CD4-positive, alpha-beta T cell treated with Interferon gamma for 1 hour (primary cell): Measurements from ENCODE around the gene KIF16B.

Experiments
- DNase-seq: peaks from one replicate; pipeline ENCODE4 v3.0.0-alpha.2; 2020

KIF16B gene

GRCh38 chr20:16390991-16391390, 182.3 kb downstream of the KIF16B start:
- no peak for DNase-seq

GRCh38 chr20:16388731-16389130, 184.5 kb downstream of the KIF16B start:
- no peak for DNase-seq

- DNase-seq = no peak
Measured at GRCh38 chr20:16387666-16388065, 185.6 kb downstream of the KIF16B start.

DNA sequence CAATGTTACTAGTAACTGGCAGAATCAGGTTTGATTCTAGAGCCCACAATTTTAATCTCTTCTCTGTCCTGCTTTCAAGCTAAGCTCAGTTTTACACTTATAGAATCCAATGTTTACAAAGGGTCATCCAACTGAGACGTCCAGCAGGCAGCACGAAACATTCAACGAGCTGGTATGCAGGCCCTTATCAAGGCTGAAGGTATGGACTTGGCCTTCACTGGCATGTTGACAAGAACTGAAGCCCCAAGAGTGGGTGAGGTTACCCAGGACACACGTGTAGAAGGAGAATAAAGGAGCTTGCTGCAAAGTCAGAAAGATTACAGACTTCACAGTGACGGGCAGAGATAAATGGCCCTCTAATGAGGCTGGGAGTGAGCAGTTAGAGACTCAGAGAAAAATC, 187.4 kb downstream of the KIF16B start:
- DNase-seq = no peak

DNA sequence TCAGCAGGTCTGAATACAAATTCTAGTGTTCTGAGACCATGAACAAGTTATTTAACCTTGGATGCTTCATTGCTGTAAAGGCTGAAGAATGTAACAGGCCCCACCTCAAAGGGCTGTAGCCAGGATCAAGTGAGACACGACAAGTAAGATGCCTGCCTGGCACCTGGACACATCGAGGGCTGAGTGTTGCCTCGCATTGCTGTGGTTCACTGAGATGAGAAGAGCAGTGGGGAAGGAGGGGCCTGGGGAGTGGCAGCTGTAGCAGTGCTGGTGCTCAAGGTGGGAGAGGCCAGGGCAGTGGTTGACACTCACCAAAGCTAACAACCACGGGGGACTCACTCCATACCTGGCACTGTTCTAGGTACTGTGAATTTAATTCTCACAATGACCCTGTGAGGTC, 187.8 kb downstream of the KIF16B start:
- DNase-seq = no peak

DNA sequence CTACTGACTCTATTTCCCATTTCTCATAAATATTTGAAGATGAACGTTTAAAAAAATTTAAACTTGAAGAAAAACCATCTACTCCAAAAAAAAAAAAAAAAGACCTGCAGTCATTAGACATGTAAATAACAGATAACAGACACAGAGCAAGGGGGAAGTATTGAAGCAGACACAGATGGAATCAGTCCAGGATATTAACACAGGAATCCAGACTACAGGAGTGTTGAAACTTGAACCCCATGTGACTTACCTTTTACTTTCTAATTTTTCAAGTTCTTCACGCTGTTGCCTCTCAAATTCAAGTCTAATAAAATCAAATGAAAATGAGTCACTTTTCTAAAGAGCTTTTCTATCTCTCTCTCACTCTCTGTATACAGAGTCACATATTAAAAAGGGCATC, 191.8 kb downstream of the KIF16B start:
- no peak for DNase-seq

DNA sequence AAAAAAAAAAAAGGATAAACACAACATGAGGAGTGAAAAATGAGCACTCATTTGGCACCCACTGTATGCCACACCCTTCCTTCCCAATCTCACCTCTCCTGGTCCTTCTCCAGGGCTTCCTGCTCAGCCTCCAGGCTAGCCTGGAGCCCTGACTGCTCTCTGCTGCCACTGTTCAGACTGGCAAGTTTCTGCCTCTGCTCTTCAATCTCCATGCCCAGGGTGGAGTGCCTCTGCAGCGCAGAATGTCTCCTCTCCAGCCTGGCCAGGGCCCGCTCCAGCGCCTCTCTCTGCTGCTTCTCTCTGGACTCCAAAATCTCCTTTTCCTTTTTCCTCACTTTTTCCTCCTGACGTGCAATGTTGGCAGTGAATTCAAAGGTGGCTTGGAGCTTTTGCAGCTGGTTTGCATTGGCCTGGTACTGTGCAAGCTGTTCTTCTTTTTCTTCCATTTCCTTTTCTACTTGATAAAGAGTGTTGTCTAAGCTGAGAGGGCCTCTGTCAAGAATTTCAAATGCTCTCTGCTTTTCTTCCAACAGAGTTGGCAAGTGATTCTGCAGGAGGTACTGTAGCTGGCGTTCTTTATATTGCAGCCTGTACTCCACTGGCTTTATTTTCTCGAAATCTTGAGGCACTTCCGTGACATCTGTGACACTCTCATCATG, 194.4 kb downstream of the KIF16B start:
- DNase-seq = no peak

DNA sequence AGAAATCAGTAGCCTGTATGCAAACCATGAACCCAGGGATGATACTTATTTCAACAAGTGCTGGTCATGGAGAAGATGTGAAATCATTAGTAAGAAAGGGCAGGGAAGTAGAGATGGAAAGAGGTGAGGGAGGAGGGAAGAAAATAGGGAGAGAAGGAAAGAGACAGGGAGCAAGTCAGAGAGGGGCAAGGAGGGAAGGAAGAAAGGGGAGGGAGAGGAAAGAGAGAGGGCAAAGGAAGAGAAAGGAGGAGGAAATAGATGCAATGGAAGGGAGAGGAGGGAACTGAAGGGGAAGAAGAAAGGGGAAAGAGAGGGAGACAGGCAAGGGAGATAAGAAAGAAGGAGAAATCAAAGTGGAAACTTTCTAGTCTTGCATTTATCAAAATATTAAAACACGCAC, 195.1 kb downstream of the KIF16B start:
- DNase-seq = no peak

DNA sequence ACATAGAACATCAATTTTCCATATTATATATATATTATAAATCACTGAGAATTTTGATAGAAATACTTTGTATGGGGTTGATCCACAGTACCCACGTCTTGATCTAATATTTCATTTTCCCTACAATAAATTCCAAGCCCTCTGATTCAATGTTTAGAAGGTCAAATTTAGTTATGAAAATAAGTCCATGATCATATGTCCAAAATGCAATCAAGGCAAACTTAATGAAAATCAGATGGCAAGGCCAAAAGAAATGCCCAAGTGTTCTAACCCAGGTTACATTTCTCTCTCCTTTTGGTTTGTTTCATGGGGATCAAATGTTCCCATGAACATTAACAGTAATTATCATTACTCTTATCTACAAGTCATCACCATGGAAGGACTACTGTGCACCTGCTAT, 203.8 kb downstream of the KIF16B start:
- DNase-seq = no peak

- no peak for DNase-seq
Measured at GRCh38 chr20:16368645-16369292, 204.5 kb downstream of the KIF16B start.

DNA sequence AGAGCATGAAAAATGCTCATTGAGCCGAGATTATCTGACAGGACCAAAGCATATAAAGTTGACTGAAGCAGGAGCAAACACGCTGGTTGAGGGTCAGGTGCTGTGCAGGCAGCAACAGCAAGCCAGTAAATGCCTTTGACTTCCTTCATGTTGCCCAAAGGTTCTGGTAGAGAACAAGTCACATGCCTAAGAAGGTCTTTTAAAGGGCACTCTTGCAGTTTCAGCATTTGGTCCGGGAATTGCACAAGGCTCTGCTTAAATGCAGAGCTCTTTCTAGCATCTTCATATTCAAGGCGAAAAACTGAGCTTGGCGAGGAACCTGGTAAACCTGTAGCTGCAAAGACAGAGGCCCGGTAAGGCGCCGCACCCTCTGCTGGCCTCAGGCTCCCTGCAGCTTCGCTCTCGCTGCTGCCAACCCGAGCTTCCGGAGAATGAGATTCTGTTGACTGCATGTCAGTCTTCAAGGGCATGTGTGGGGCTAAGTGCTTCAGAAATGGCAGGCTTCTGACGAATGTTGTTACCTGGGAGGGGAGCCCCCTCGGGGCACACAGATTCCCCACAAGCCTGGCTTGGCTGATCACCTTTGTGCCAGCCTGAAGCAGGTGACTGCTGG, 205.2 kb downstream of the KIF16B start:
- DNase-seq = no peak

- DNase-seq = no peak
Measured at GRCh38 chr20:16366529-16366928, 206.7 kb downstream of the KIF16B start.

GRCh38 chr20:16364320-16364687, 208.9 kb downstream of the KIF16B start:
- DNase-seq = no peak

- DNase-seq = no peak
Measured at GRCh38 chr20:16363506-16364319, 209.5 kb downstream of the KIF16B start.

GRCh38 chr20:16362642-16363041, 210.6 kb downstream of the KIF16B start:
- no peak for DNase-seq

DNA sequence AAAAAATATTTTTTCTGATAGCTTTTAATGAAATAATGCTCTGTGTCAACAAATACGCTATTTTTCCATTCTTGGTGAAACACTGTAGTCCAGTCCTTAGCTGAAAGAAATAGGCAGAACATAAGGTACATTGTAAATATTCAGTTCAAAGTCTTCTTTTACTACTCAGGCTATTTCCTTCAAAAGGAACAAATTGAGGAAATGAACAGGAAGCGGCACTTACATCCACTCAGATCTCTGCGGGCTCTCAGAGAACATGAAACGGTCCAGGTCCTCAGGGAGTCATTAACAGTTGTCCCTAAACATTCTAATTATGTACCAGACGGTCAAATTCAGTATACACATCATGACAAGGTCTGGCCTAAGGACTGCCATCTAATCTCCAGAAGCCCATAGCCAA, 212.6 kb downstream of the KIF16B start:
- DNase-seq = no peak

GRCh38 chr20:16353417-16353781, 219.8 kb downstream of the KIF16B start:
- DNase-seq = no peak

GRCh38 chr20:16352751-16353416, 220.4 kb downstream of the KIF16B start:
- DNase-seq = no peak

- no peak for DNase-seq
Measured at GRCh38 chr20:16352321-16352720, 220.9 kb downstream of the KIF16B start.

DNA sequence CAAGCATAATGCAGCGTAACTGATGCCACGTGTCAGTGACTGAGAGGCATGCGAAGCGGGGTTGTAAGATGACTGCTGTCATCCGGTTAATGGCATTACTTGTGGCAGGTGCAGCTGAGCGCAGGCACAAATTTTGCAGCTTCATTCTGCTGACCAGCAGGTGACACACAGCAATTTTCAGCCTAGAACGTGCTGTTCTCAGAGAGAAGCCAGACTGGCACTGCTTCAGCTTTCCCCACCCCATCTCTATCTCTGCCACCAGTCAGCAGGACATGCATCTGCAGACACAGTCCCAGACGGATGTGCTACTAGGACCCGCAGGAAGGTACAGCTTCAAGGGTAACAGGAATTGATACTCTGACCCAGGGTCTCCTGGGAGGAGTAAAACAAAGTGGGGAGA, 221.8 kb downstream of the KIF16B start:
- no peak for DNase-seq

- no peak for DNase-seq
Measured at GRCh38 chr20:16350465-16350864, 222.8 kb downstream of the KIF16B start.

DNA sequence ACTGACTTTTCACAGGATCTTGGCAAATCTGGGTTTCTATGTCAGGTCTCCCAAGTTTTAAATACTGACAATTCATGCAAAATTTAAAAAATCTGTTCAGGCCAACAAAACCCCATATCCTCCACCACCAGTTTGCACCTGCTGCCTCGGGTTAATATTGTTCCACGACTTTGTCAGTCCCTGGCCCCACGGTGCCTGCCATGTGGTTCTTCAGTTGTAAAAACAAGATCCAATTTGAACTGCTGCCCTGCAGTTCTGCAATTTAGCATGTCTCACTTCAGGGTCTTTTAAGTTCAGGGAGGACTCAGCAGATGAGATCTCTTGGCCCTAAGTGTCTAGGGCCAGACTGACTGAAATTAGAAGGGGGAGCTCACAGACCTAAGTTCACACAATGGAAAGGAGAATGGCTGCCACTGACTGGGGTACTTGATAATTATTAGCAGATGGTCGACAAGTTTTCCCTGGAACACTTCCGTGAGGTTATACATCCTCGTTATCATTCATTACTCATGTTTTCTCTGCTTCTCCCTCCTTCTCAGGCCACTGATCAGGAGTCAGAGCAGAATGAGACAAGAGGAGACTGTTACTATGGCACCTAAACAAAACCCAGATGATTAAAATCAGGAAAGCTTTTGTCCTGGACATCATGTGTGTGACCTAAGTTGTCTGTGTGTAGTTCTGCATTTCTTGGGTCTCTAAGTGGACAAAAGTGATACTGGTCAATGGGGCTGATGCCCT, 223.6 kb downstream of the KIF16B start:
- DNase-seq = no peak

DNA sequence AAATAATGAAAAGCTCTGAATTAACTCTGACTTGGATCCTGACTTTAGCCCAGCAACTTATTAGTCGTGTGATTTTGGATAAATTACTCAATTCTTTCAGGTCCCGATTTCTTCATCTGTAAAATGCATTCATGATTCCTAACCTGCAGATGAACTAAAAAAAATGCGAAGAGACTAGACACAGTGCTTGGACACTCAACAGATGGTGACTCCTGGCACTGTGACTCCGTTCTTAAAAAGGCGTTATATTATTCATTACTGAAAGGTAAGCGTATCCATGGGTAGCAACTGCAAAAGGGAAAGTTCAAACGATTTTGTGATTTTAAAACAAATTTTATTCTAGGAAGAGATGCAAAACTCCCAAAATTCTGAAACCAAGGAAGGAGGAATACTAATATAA, 226.3 kb downstream of the KIF16B start:
- no peak for DNase-seq
